Small intestine (tissue), 7 donors: ENCODE results near the gene MAP3K5. TPM values are rescaled to one million over a fixed set of nuclear protein-coding genes. Genes with fewer than 3 reads are reported as not detected.

ENCODE experiments used
- DNase-seq, 2 donors: peaks; one replicate each; pipeline versions ENCODE4 v3.0.0 to v3.0.0-alpha.2; 2013
- FAIRE-seq: peaks from 2 replicates; lab custom pipeline; 2012; peaks lifted over from hg19 to GRCh38; lab: Jason Lieb, UNC
- H3K27ac ChIP-seq, 3 donors: one replicate each; pipeline ENCODE4 v1.5.1; 2013; ENCODE audit warnings: low read length in 2 of 3, mild to moderate bottlenecking in 2 of 3, control low read depth in 1 of 3, inconsistent platforms in 1 of 3, low read depth in 1 of 3, moderate library complexity in 1 of 3
- H3K27me3 ChIP-seq, 3 donors: one replicate each; pipeline ENCODE4 v1.6.1; 2013; ENCODE audit warnings: low read length in 3 of 3, inconsistent platforms in 1 of 3; ENCODE audit not compliant: control insufficient read depth in 3 of 3, insufficient read depth in 3 of 3
- H3K36me3 ChIP-seq, 3 donors: one replicate each; pipeline ENCODE4 v1.6.1; 2013; ENCODE audit warnings: low read length in 3 of 3, inconsistent platforms in 1 of 3, low read depth in 1 of 3, mild to moderate bottlenecking in 1 of 3, moderate library complexity in 1 of 3; ENCODE audit not compliant: control insufficient read depth in 3 of 3, insufficient read depth in 2 of 3
- H3K4me1 ChIP-seq, 3 donors: one replicate each; pipeline ENCODE4 v1.6.1; 2013; ENCODE audit warnings: low read length in 2 of 3, inconsistent platforms in 1 of 3, low read depth in 1 of 3, mild to moderate bottlenecking in 1 of 3, moderate library complexity in 1 of 3; ENCODE audit not compliant: control insufficient read depth in 3 of 3, insufficient read depth in 2 of 3
- H3K4me3 ChIP-seq, 3 donors: one replicate each; pipeline ENCODE4 v1.5.1; 2013; ENCODE audit warnings: low read length in 3 of 3, control low read depth in 1 of 3, inconsistent platforms in 1 of 3, low read depth in 1 of 3, mild to moderate bottlenecking in 1 of 3, moderate library complexity in 1 of 3
- H3K9me3 ChIP-seq, 2 donors: one replicate each; pipeline ENCODE4 v1.6.1; 2013; ENCODE audit warnings: low read depth in 1 of 2, low read length in 1 of 2; ENCODE audit not compliant: control insufficient read depth in 2 of 2, insufficient read depth in 1 of 2
- WGBS, 3 donors: extraction: QIAGEN DNeasy Blood & Tissue Kit; methylation state at CpG; one replicate each; pipeline ENCODE4 v1.1.7; 2013; 5-methylcytosine and 5-hydroxymethylcytosine counted together
- polyA plus RNA-seq, 4 donors: library from polyadenylated mRNA; stranded (reverse) in 3 of 4; unstranded in 1 of 4; fragments of 200-250 nt in 3 of 4; fragments of 120-200 nt in 1 of 4; gene quantifications; one replicate each; pipeline versions ENCODE4 v1.2.1 to v1.2.3, GENCODE V29; 2013
- donor health status: healthy with polysubstance abuse.
- donor health status: control.
- donor health status: control.
- donor health status: Bipolar disorder and iron deficiency.
- donor health status: healthy.

Gene MAP3K5
- polyA plus RNA-seq, 4 donors = 5.4 to 9.5 (median 7.0) TPM

GRCh38 chr6:136656121-136656520 is 136.2 kb downstream of the MAP3K5 start:
- no peaks in the 10 kb centered on the region for H3K27me3 ChIP-seq
- no peaks in the 10 kb centered on the region for H3K9me3 ChIP-seq
- DNase-seq (no peak), FAIRE-seq (no peak)
- peaks cover 0 to 4% (median 2%) of the 10 kb centered on the region in 3 donors for H3K36me3 ChIP-seq
- H3K27ac ChIP-seq = no peak overlapping the region
- no peak overlapping the region for H3K4me3 ChIP-seq
- 70 to 81% (median 80%) methylated on average over 1 of the region's 1 CpG for WGBS, 3 donors
- no peaks in the 10 kb centered on the region for H3K4me1 ChIP-seq

GRCh38 chr6:136655239-136656014 is 136.8 kb downstream of the MAP3K5 start:
- no peaks in the 10 kb centered on the region for H3K27me3 ChIP-seq
- DNase-seq (no peak), FAIRE-seq (no peak)
- H3K36me3 ChIP-seq = peaks cover 0 to 4% (median 2%) of the 10 kb centered on the region in 3 donors
- WGBS, 3 donors = 89 to 92% (median 89%) methylated on average over 6 of the region's 6 CpGs
- H3K4me3 ChIP-seq = no peak overlapping the region
- H3K27ac ChIP-seq = no peak overlapping the region
- H3K9me3 ChIP-seq = no peaks in the 10 kb centered on the region
- H3K4me1 ChIP-seq = no peaks in the 10 kb centered on the region

- Histone ChIP-seq H3K27me3 (no peaks in the 10 kb centered on the region), H3K9me3 (no peaks in the 10 kb centered on the region), H3K4me1 (no peaks in the 10 kb centered on the region), H3K4me3 (no peak overlapping the region), H3K36me3 (peaks cover 0 to 4% (median 2%) of the 10 kb centered on the region in 3 donors), H3K27ac (no peak overlapping the region)
- FAIRE-seq (no peak), DNase-seq (no peak)
- WGBS, 3 donors = 90 to 96% (median 93%) methylated on average over 2 of the region's 2 CpGs
These were observed 138.2 kb downstream of the MAP3K5 start for GRCh38 chr6:136654086-136654485.

DNA sequence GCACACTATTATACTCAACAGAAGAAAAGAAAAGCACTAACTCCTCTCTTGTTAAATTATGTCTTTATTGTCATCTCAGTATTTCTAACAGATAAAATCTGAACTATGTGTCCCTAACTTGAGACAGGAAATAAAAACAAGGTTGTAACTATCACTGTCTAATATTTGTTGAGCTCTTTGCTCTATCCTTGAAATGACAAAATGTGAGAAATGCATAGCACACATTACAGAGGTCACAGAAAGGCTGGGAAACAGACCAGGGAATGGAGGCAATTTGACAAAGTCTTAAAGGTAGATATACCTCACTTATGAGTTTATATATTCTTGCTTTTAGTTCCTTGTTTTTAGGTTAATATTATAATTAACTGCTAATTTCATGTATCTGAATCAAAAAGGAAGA is 139.6 kb downstream of the MAP3K5 start:
- Histone ChIP-seq H3K27ac (no peak overlapping the region), H3K36me3 (peaks cover 0 to 4% (median 0%) of the 10 kb centered on the region in 3 donors), H3K4me3 (no peak overlapping the region), H3K4me1 (peaks cover 0 to 2% (median 0%) of the 10 kb centered on the region in 3 donors), H3K27me3 (no peaks in the 10 kb centered on the region), H3K9me3 (no peaks in the 10 kb centered on the region)
- DNase-seq = no peak
- FAIRE-seq = no peak

GRCh38 chr6:136651982-136652381 is 140.3 kb downstream of the MAP3K5 start:
- H3K4me3 ChIP-seq = no peak overlapping the region
- H3K36me3 ChIP-seq = peaks cover 0 to 4% (median 0%) of the 10 kb centered on the region in 3 donors
- DNase-seq (no peak), FAIRE-seq (no peak)
- H3K27ac ChIP-seq = no peak overlapping the region
- H3K27me3 ChIP-seq = no peaks in the 10 kb centered on the region
- 85 to 92% (median 88%) methylated on average over 2 of the region's 2 CpGs for WGBS, 3 donors
- H3K9me3 ChIP-seq = no peaks in the 10 kb centered on the region
- H3K4me1 ChIP-seq = peaks cover 0 to 7% (median 1%) of the 10 kb centered on the region in 3 donors

DNA sequence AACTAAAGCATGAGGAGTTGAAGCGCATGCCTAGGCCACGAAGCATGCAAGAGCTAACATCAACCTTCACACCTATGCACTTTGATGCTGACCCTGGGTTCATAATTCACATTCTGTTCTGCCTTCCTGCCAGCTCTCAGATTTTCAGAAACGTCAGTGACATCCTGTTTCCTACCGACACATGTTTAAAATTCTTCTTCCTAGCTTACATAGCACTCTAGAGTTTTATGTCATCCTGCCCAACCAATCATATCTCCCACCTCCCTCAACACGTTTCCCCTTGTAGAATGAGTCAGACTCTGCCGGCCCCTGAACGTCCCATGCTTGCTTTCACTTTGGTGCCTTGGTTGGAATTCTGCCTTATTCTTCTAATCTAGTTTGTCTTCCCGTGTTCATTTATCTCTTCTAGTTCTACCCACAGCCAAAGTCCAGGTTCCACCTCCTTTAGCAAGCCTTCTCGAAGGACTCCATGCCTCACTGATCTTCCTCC is 144.9 kb downstream of the MAP3K5 start:
- H3K27ac ChIP-seq = peak overlapping the region; percentile 39 to 88 (median 78)
- no peaks in the 10 kb centered on the region for H3K9me3 ChIP-seq
- 25 to 33% (median 26%) methylated on average over 9 of the region's 9 CpGs for WGBS, 3 donors
- no peak overlapping the region for H3K4me3 ChIP-seq
- H3K27me3 ChIP-seq = no peaks in the 10 kb centered on the region
- peak; percentile 47 to 81 for DNase-seq
- no peak for FAIRE-seq
- no peaks in the 10 kb centered on the region for H3K36me3 ChIP-seq
- H3K4me1 ChIP-seq = peaks cover 2 to 7% (median 4%) of the 10 kb centered on the region in 3 donors

GRCh38 chr6:136646377-136646776 is 145.9 kb downstream of the MAP3K5 start:
- no peaks in the 10 kb centered on the region for H3K36me3 ChIP-seq
- no peak overlapping the region for H3K4me3 ChIP-seq
- 61 to 90% (median 78%) methylated on average over 3 of the region's 3 CpGs for WGBS, 3 donors
- no peaks in the 10 kb centered on the region for H3K27me3 ChIP-seq
- H3K4me1 ChIP-seq = peaks cover 2 to 7% (median 4%) of the 10 kb centered on the region in 3 donors
- H3K9me3 ChIP-seq = no peaks in the 10 kb centered on the region
- no peak for FAIRE-seq
- no peak overlapping the region for H3K27ac ChIP-seq
- no peak for DNase-seq

DNA sequence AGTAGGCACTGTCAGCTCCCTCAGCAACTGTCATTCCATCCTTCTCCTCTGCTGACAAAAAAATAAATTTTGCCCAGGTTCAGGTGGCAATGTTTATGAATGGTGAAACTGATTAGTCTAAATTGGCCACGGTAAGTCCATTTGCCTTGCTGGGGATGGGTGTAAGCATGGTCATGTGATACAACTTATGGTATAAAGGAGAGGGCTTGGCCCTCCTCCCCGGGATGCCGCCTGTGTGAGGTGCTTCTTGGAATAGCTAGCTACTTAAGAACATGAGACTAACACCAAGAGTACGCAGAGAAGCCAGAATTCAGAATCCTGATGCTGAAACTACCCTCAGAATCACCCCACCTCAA is 147.7 kb downstream of the MAP3K5 start:
- FAIRE-seq = no peak
- Histone ChIP-seq H3K4me3 (no peak overlapping the region), H3K9me3 (no peaks in the 10 kb centered on the region), H3K36me3 (no peaks in the 10 kb centered on the region), H3K27me3 (no peaks in the 10 kb centered on the region), H3K4me1 (peaks cover 2 to 7% (median 4%) of the 10 kb centered on the region in 3 donors), H3K27ac (no peak overlapping the region)
- WGBS, 3 donors = 81 to 88% (median 85%) methylated on average over 4 of the region's 4 CpGs
- no peak for DNase-seq
